Panc1 (cell line): Measurements from ENCODE around the gene MBD6. TPM values are rescaled to one million over a fixed set of nuclear protein-coding genes. Genes with fewer than 3 reads are reported as not detected.

Source experiments
- ATAC-seq: fragments of 200-7000 bp; cut with Tn5 transposase; 2 replicates; pipeline ENCODE4 v1.9.1; 2020; ENCODE audit warnings: mild to moderate bottlenecking, moderate library complexity
- BruUV-seq: library from RNA; stranded (reverse); fragments of 400-500 nt; replicated peaks from 2 replicates; lab custom pipeline; 2021; lab: Mats Ljungman, UMichigan
- CTCF ChIA-PET: fragments of 300-600 bp; sonication (Branson Sonifier 250); formaldehyde crosslinking; loops from one replicate; lab custom pipeline; 2022; ENCODE audit warnings: antibody characterized with exemption; lab: Charles Lee
- POLR2A ChIA-PET: fragments of 300-600 bp; sonication (Branson Sonifier 250); formaldehyde crosslinking; loops from one replicate; lab custom pipeline; 2022; ENCODE audit warnings: antibody characterized with exemption; lab: Charles Lee
- DNase-seq: peaks from one replicate; pipeline ENCODE4 v3.0.0-alpha.2; 2010; ENCODE audit warnings: low read depth, low spot score
- H3K27ac ChIP-seq: 2 replicates; pipeline ENCODE4 v1.5.1; 2011; ENCODE audit warnings: mild to moderate bottlenecking, low read length, inconsistent platforms
- H3K27me3 ChIP-seq: fragments of 200-500 bp; sonication (Bioruptor generic); 2 replicates; pipeline ENCODE4 v1.6.0; 2014; ENCODE audit warnings: low read length, inconsistent platforms; ENCODE audit not compliant: control insufficient read depth, insufficient read depth
- H3K36me3 ChIP-seq: fragments of 200-500 bp; sonication (Bioruptor generic); 2 replicates; pipeline ENCODE4 v1.5.1; 2014; ENCODE audit warnings: inconsistent platforms, mild to moderate bottlenecking, low read length, moderate library complexity; ENCODE audit not compliant: control insufficient read depth, insufficient read depth
- H3K4me1 ChIP-seq: 2 replicates; pipeline ENCODE4 v1.5.1; 2011; ENCODE audit warnings: inconsistent platforms, mild to moderate bottlenecking, low read length, moderate library complexity; ENCODE audit not compliant: control insufficient read depth, insufficient read depth
- H3K4me3 ChIP-seq, 2 experiments: 2 replicates each; pipeline ENCODE4 v1.5.1; 2011 to 2012; ENCODE audit warnings: low read depth in 2 of 2, low read length in 2 of 2, mild to moderate bottlenecking in 2 of 2, inconsistent platforms in 1 of 2, moderate library complexity in 1 of 2
- H3K9me3 ChIP-seq: fragments of 200-500 bp; sonication (Bioruptor generic); 2 replicates; pipeline ENCODE4 v1.5.1; 2014; ENCODE audit warnings: low read depth, mild to moderate bottlenecking, inconsistent platforms, low read length, moderate library complexity; ENCODE audit not compliant: control insufficient read depth, insufficient read depth
- CTCF ChIP-seq: fragments of 450-650 bp; IDR thresholded peaks from 2 replicates; pipeline ENCODE4 v1.5.1; 2017; ENCODE audit warnings: mild to moderate bottlenecking
- POLR2AphosphoS5 ChIP-seq: IDR thresholded peaks from 2 replicates; pipeline ENCODE4 v1.6.1; 2012; ENCODE audit warnings: mild to moderate bottlenecking, low read depth, low read length, moderate library complexity
- REST ChIP-seq, 2 experiments: IDR thresholded peaks; 2 replicates each; pipeline ENCODE4 v1.6.1; 2011 to 2012; ENCODE audit warnings: low read depth in 2 of 2, control low read depth in 1 of 2, low read length in 1 of 2, mild to moderate bottlenecking in 1 of 2, moderate library complexity in 1 of 2; ENCODE audit not compliant: insufficient read depth in 1 of 2
- SIN3A ChIP-seq: IDR thresholded peaks from 2 replicates; pipeline ENCODE4 v1.6.1; 2012; ENCODE audit warnings: low read depth, mild to moderate bottlenecking, low read length, moderate library complexity, borderline replicate concordance; ENCODE audit not compliant: insufficient read depth
- TCF7L2 ChIP-seq: IDR thresholded peaks from 2 replicates; pipeline ENCODE4 v1.6.1; 2011; ENCODE audit warnings: mild to moderate bottlenecking, low read depth, low read length, inconsistent platforms
- in situ Hi-C: cut with HindIII; loops from 2 replicates; pipeline ENCODE4 v1.10.0; 2016; ENCODE audit warnings: low sequenced_read_pairs, low pct_unique_long_range_greater_than_20kb
- intact Hi-C: fragments of 100-400 bp; cut with micrococcal nuclease; formaldehyde crosslinking; loops from one replicate; pipeline ENCODE4 v1.10.0; 2022; ENCODE audit not compliant: unreplicated experiment
- total RNA-seq: library from RNA; stranded (reverse); gene quantifications from one replicate; pipeline ENCODE4 v1.2.1, GENCODE V29; 2021; ENCODE audit not compliant: unreplicated experiment

Gene MBD6
- total RNA-seq, 1 experiment from 2014 or later, result 115 TPM

- ATAC-seq, result no peak
- intact Hi-C loops, result no loop called here
Measured at GRCh38 chr12:57487055-57487596, 35.5 kb upstream of the MBD6 start.

More at GRCh38 chr12:57487055-57487596, 35.5 kb upstream of the MBD6 start:
- Histone ChIP-seq H3K4me1 (peaks cover 12% of the 10 kb centered on the region; the same call in 1 of the 2 replicates), H3K36me3 (peaks cover 12% of the 10 kb centered on the region; the same call in 1 of the 2 replicates), H3K27me3 (no peaks in the 10 kb centered on the region), H3K9me3 (no peaks in the 10 kb centered on the region), H3K27ac (peak overlapping the region; percentile 78), H3K4me3 (peak overlapping the region; percentile 95 to 99)
- ChIA-PET POLR2A (no interaction called here), CTCF (interaction anchor here (0.6 kb wide), 1 partner anchor 32 kb away, joined by 3 read pairs; the partner anchor contains the start of gene INHBE)
- TF ChIP-seq CTCF (no peak), TCF7L2 (no peak), REST (IDR thresholded peaks at IDR 0.05; ENCODE audit: insufficient read depth in 1 of 2, low read depth in 2 of 2, low read length in 1 of 2) (no peak), SIN3A (no peak), POLR2AphosphoS5 (no peak)
- in situ Hi-C loops, result no loop called here
- no peak for DNase-seq
- no TSS peak for BruUV-seq
